ENCODE results near the gene FIP1L1.

- TF ChIP-seq, protein P1, sequence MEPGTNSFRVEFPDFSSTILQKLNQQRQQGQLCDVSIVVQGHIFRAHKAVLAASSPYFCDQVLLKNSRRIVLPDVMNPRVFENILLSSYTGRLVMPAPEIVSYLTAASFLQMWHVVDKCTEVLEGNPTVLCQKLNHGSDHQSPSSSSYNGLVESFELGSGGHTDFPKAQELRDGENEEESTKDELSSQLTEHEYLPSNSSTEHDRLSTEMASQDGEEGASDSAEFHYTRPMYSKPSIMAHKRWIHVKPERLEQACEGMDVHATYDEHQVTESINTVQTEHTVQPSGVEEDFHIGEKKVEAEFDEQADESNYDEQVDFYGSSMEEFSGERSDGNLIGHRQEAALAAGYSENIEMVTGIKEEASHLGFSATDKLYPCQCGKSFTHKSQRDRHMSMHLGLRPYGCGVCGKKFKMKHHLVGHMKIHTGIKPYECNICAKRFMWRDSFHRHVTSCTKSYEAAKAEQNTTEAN (CRISPR knock-in tag; IDR thresholded peaks at IDR 0.05): no peak
- TF ChIP-seq, protein P2, sequence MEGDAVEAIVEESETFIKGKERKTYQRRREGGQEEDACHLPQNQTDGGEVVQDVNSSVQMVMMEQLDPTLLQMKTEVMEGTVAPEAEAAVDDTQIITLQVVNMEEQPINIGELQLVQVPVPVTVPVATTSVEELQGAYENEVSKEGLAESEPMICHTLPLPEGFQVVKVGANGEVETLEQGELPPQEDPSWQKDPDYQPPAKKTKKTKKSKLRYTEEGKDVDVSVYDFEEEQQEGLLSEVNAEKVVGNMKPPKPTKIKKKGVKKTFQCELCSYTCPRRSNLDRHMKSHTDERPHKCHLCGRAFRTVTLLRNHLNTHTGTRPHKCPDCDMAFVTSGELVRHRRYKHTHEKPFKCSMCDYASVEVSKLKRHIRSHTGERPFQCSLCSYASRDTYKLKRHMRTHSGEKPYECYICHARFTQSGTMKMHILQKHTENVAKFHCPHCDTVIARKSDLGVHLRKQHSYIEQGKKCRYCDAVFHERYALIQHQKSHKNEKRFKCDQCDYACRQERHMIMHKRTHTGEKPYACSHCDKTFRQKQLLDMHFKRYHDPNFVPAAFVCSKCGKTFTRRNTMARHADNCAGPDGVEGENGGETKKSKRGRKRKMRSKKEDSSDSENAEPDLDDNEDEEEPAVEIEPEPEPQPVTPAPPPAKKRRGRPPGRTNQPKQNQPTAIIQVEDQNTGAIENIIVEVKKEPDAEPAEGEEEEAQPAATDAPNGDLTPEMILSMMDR (IDR thresholded peaks at IDR 0.05 in 2 of 3, conservative IDR thresholded peaks at IDR 0.05 in 1 of 3; ENCODE audit: insufficient read depth in 2 of 3, low read depth in 1 of 3, low read length in 3 of 3): no peak
- TF ChIP-seq POLR2A (conservative IDR thresholded peaks at IDR 0.05) (no peak), LARP7 (IDR thresholded peaks at IDR 0.05) (no peak), DMBX1 (CRISPR knock-in tag; IDR thresholded peaks at IDR 0.05; ENCODE audit: borderline replicate concordance) (no peak), SRSF1 (IDR thresholded peaks at IDR 0.05; ENCODE audit: low read depth, low read length) (no peak), KLF10 (CRISPR knock-in tag; IDR thresholded peaks at IDR 0.05) (no peak), ZC3H4 (CRISPR knock-in tag; IDR thresholded peaks at IDR 0.05; ENCODE audit: borderline replicate concordance) (no peak), TEAD4 (IDR thresholded peaks at IDR 0.05; ENCODE audit: low read length) (no peak), TEAD4 (CRISPR knock-in tag; IDR thresholded peaks at IDR 0.05; ENCODE audit: borderline replicate concordance) (no peak)
Measured at GRCh38 chr4:53507058-53507457, 129.6 kb downstream of the FIP1L1 start.

Data from K562 (cell line).